ENCODE data around the gene LBH. TPM values are rescaled to one million over a fixed set of nuclear protein-coding genes. Genes with fewer than 3 reads are reported as not detected.
A peak's percentile ranks its signal among the peaks of the same experiment; 100 is the strongest.

The LBH gene
- total and polyA plus RNA-seq, 10 donors, result 48.7 to 178 (median 116) TPM

- intact Hi-C loops (cut with DNase I; ENCODE audit: low total_unique reads), result no loop called here
- no peak for TF ChIP-seq POLR2AphosphoS5 (IDR thresholded peaks at IDR 0.05)
- no peak for TF ChIP-seq POLR2A (IDR thresholded peaks at IDR 0.05)
- no peak for TF ChIP-seq CTCF (IDR thresholded peaks at IDR 0.05 in 8 of 11, conservative IDR thresholded peaks at IDR 0.05 in 3 of 11)
- Histone ChIP-seq H3K4me3 (no peak overlapping the region), H3K27ac (no peak overlapping the region), H3K9me3 (no peaks in the 10 kb centered on the region), H3K4me1 (peaks cover 0 to 5% (median 0%) of the 10 kb centered on the region in 6 donors), H3K36me3 (no peaks in the 10 kb centered on the region), H3K27me3 (replicated peaks in 1 of 7) (no peaks in the 10 kb centered on the region)
- DNase-seq, result no peak
- WGBS, 5 donors, result 69 to 88% (median 78%) methylated on average over 5 to 6 of the region's 6 CpGs
These were observed 33.7 kb upstream of the LBH start for GRCh38 chr2:30197570-30198192.

GRCh38 chr2:30201990-30202389 lies 29.3 kb upstream of the LBH start:
- Histone ChIP-seq H3K27me3 (replicated peaks in 1 of 7) (no peaks in the 10 kb centered on the region), H3K36me3 (no peaks in the 10 kb centered on the region), H3K4me3 (no peak overlapping the region), H3K4me1 (peaks cover 0 to 5% (median 0%) of the 10 kb centered on the region in 6 donors), H3K27ac (peak overlapping the region in 1 of 8 donors; percentile 36), H3K9me3 (no peaks in the 10 kb centered on the region)
- no peak for TF ChIP-seq CTCF (IDR thresholded peaks at IDR 0.05 in 8 of 11, conservative IDR thresholded peaks at IDR 0.05 in 3 of 11)
- TF ChIP-seq POLR2AphosphoS5 (IDR thresholded peaks at IDR 0.05), result no peak
- no peak for TF ChIP-seq POLR2A (IDR thresholded peaks at IDR 0.05)
- no peak for DNase-seq
- intact Hi-C loops (cut with DNase I; ENCODE audit: low total_unique reads), result no loop called here
- 23 to 50% (median 41%) methylated on average over 1 of the region's 1 CpG for WGBS, 5 donors

- no peaks in the 10 kb centered on the region for H3K27me3 ChIP-seq (replicated peaks in 1 of 7)
- intact Hi-C loops (cut with DNase I; ENCODE audit: low total_unique reads), result no loop called here
- no peak overlapping the region for H3K4me3 ChIP-seq
- TF ChIP-seq POLR2A (IDR thresholded peaks at IDR 0.05), result no peak
- TF ChIP-seq CTCF (IDR thresholded peaks at IDR 0.05 in 8 of 11, conservative IDR thresholded peaks at IDR 0.05 in 3 of 11), result no peak
- TF ChIP-seq POLR2AphosphoS5 (IDR thresholded peaks at IDR 0.05), result no peak
- no peak for DNase-seq
- no peaks in the 10 kb centered on the region for H3K36me3 ChIP-seq
- H3K4me1 ChIP-seq, result peaks cover 0 to 12% (median 1%) of the 10 kb centered on the region in 6 donors
- H3K27ac ChIP-seq, result no peak overlapping the region
- H3K9me3 ChIP-seq, result no peaks in the 10 kb centered on the region
- 89 to 99% (median 95%) methylated on average over 3 to 7 of the region's 7 CpGs for WGBS, 5 donors
These were observed 28.2 kb upstream of the LBH start for GRCh38 chr2:30203156-30203555.

GRCh38 chr2:30204281-30204680 lies 27.1 kb upstream of the LBH start:
- Histone ChIP-seq H3K36me3 (no peaks in the 10 kb centered on the region), H3K27me3 (replicated peaks in 1 of 7) (no peaks in the 10 kb centered on the region), H3K9me3 (no peaks in the 10 kb centered on the region), H3K4me1 (peaks cover 4 to 23% (median 9%) of the 10 kb centered on the region in 6 donors), H3K4me3 (no peak overlapping the region), H3K27ac (no peak overlapping the region)
- 84 to 94% (median 89%) methylated on average over 4 of the region's 4 CpGs for WGBS, 5 donors
- no peak for DNase-seq
- intact Hi-C loops (cut with DNase I; ENCODE audit: low total_unique reads), result no loop called here
- no peak for TF ChIP-seq POLR2A (IDR thresholded peaks at IDR 0.05)
- TF ChIP-seq CTCF (IDR thresholded peaks at IDR 0.05 in 8 of 11, conservative IDR thresholded peaks at IDR 0.05 in 3 of 11), result no peak
- TF ChIP-seq POLR2AphosphoS5 (IDR thresholded peaks at IDR 0.05), result no peak
